GM19023 (cell line): Measurements from ENCODE around the gene PNRC1.
"Not testable (repeated sequence)": the region's sequence is repeated elsewhere in the genome, so short reads cannot be mapped to it uniquely, and the experiment has no call there.

Experiments used
- ATAC-seq: cut with Tn5 transposase; IDR thresholded peaks from one replicate; pipeline ENCODE4 v1.9.1; 2021; ENCODE audit warnings: mild to moderate bottlenecking, moderate library complexity; ENCODE audit not compliant: unreplicated experiment

Gene PNRC1

GRCh38 chr6:89098461-89098860 is 17.9 kb downstream of the PNRC1 start:
- no peak for ATAC-seq

GRCh38 chr6:89100114-89100513 is 19.6 kb downstream of the PNRC1 start:
- ATAC-seq, result no peak

GRCh38 chr6:89110284-89110683 is 29.7 kb downstream of the PNRC1 start:
- no peak for ATAC-seq

GRCh38 chr6:89111933-89112332 is 31.4 kb downstream of the PNRC1 start:
- no peak for ATAC-seq

GRCh38 chr6:89116702-89117101 is 36.2 kb downstream of the PNRC1 start:
- no peak for ATAC-seq

GRCh38 chr6:89117211-89118108 is 36.9 kb downstream of the PNRC1 start, which contains the start of gene SRSF12:
Gene SRSF12, minus strand, starts transcription at chr6:89118071. Its CDS starts 184 bp downstream, at chr6:89117887.
- ATAC-seq, result peak; percentile 81

GRCh38 chr6:89118931-89119330 is 38.4 kb downstream of the PNRC1 start:
- ATAC-seq, result no peak

GRCh38 chr6:89120371-89120770 is 39.8 kb downstream of the PNRC1 start:
- no peak for ATAC-seq

GRCh38 chr6:89121934-89122333 is 41.4 kb downstream of the PNRC1 start:
- ATAC-seq, result no peak

GRCh38 chr6:89122625-89123024 is 42.1 kb downstream of the PNRC1 start:
- no peak for ATAC-seq

- not testable (repeated sequence) for ATAC-seq
Measured at GRCh38 chr6:89128256-89128671, 47.7 kb downstream of the PNRC1 start.

- no peak for ATAC-seq
Measured at GRCh38 chr6:89131599-89131998, 51.0 kb downstream of the PNRC1 start.

GRCh38 chr6:89132057-89132456 is 51.5 kb downstream of the PNRC1 start:
- no peak for ATAC-seq

GRCh38 chr6:89133981-89134380 is 53.4 kb downstream of the PNRC1 start:
- ATAC-seq, result no peak

GRCh38 chr6:89134723-89135122 is 54.2 kb downstream of the PNRC1 start:
- no peak for ATAC-seq
